ENCODE measurements around the gene PROP1.
"Not testable (repeated sequence)": the region's sequence is repeated elsewhere in the genome, so short reads cannot be mapped to it uniquely, and the experiment has no call there.

Gene PROP1

DNA sequence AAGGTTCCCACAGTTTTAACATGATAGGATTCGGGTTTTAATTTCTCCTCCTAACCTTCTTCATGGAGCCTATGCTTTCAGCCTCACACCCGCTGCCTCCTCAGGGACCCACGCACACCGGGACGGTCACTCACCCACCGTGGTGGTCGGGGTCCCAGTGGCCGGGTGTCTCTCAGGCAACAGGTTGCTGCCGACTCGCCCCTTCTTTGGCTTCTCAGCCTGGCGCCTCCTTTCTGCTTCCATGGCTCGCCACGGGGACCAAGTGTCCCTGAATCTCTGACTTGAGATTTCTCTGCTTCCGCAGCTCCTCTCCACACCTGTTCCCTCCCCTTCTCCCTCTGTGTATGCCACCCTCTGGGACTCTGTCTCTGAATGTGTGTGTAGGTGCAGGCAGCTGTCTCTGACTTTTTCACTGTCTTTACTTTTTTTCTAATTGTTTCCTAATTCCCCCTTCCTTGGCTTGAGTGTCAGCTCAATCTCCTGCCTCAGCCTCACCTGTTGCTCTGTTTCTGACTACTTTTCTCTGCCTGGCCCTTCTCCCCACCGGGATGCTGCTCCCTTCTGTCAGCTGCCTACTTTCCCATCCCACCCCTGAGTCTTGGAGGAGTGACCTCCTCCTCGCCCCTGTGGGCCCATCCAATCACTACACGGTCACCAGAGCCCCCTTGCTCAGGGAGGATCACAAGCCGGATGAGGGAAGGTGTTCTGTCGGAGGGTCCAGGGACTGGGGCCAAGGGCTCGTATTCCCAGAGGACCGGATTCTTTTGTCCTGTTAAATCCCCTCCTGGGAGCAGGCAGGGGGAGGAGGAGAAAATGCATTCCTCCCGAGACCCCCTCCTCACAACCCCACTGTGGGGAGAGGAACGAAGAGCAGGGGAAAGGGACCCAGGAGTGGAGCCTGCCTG lies at the start of gene PROP1:
Gene PROP1, minus strand, starts transcription at position 552 of the 905 bp plus-strand sequence. Its CDS starts 309 bp downstream, at position 243.
- no peak within 1 kb of the TSS for H3K4me2 ChIP-seq (ENCODE audit: low read length)
- H3F3A ChIP-seq (ENCODE audit: control insufficient read depth, insufficient read depth) = no peaks in the 10 kb centered on the region
- TF ChIP-seq, protein P1, sequence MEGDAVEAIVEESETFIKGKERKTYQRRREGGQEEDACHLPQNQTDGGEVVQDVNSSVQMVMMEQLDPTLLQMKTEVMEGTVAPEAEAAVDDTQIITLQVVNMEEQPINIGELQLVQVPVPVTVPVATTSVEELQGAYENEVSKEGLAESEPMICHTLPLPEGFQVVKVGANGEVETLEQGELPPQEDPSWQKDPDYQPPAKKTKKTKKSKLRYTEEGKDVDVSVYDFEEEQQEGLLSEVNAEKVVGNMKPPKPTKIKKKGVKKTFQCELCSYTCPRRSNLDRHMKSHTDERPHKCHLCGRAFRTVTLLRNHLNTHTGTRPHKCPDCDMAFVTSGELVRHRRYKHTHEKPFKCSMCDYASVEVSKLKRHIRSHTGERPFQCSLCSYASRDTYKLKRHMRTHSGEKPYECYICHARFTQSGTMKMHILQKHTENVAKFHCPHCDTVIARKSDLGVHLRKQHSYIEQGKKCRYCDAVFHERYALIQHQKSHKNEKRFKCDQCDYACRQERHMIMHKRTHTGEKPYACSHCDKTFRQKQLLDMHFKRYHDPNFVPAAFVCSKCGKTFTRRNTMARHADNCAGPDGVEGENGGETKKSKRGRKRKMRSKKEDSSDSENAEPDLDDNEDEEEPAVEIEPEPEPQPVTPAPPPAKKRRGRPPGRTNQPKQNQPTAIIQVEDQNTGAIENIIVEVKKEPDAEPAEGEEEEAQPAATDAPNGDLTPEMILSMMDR (IDR thresholded peaks at IDR 0.05; ENCODE audit: low read depth, low read length, poor library complexity, severe bottlenecking) = no peak
- TF ChIP-seq EZH2phosphoT487 (IDR thresholded peaks at IDR 0.05; ENCODE audit: borderline replicate concordance, low read length) = no peak

DNA sequence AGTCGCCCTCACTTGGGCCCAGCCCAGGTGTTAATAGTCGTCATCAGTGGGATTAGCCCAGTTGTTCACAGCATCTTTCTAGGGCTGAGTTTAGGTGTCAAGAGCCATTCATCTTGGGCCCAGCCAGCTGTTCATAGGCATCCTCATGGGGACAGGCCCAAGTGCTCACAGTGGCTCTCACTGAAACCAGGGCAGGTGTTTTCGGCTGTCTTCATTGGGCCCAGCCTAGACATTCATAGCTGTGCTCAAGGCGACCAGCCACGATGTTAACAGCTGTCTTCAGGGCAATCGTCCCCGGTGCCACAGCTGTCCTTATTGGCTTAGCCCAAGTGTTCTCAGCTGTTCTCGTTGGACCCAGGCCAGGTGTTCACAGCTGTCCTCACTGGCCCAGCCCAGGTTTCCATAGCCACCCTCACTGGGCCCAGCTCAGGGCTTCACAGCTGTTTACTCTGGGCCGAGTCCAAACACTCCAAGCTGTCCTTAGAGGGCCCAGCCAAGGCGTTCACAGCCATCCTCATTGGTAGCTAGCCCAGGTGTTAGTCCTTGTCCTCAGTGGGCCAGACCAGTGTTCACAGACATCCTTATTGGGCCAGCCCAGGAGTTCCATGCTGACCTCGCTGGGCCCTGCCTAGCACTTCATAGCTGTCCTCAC lies 23.5 kb upstream of the PROP1 start:
- not testable (repeated sequence) for H3K9me3 ChIP-seq (ENCODE audit: control insufficient read depth, insufficient read depth, low read length); H3K4me1 ChIP-seq (ENCODE audit: control insufficient read depth, low read length); H3K9me2 ChIP-seq (replicated peaks; ENCODE audit: control insufficient read depth, low read length); H3F3A ChIP-seq (ENCODE audit: control insufficient read depth, insufficient read depth); H3K27ac ChIP-seq (ENCODE audit: low read depth, low read length); H3K27me3 ChIP-seq (ENCODE audit: control insufficient read depth, low read length); H3K36me3 ChIP-seq (ENCODE audit: control insufficient read depth, low read length); H3K79me2 ChIP-seq (ENCODE audit: control insufficient read depth, low read length); H4K20me1 ChIP-seq (ENCODE audit: control insufficient read depth, insufficient read depth, low read depth, low read length); H3K4me3 ChIP-seq (ENCODE audit: low read length); H3K4me2 ChIP-seq (ENCODE audit: low read length)

More for the DNA sequence above, at the start of gene PROP1:
- no peaks in the 10 kb centered on the region for H3K9me2 ChIP-seq (replicated peaks; ENCODE audit: control insufficient read depth, low read length)
- peaks cover 33% of the 10 kb centered on the region for H3K27me3 ChIP-seq (ENCODE audit: control insufficient read depth, low read length)
- H4K20me1 ChIP-seq (ENCODE audit: control insufficient read depth, insufficient read depth, low read depth, low read length) = no peaks in the 10 kb centered on the region
- H3K27ac ChIP-seq (ENCODE audit: low read depth, low read length) = no peak within 1 kb of the TSS
- H3K9me3 ChIP-seq (ENCODE audit: control insufficient read depth, insufficient read depth, low read length) = no peaks in the 10 kb centered on the region
- peaks cover 5% of the 10 kb centered on the region; the same call in 1 of the 2 replicates for H3K4me1 ChIP-seq (ENCODE audit: control insufficient read depth, low read length)
- H3K36me3 ChIP-seq (ENCODE audit: control insufficient read depth, low read length) = no peaks in the 10 kb centered on the region
- no peaks in the 10 kb centered on the region for H3K79me2 ChIP-seq (ENCODE audit: control insufficient read depth, low read length)
- no peak within 1 kb of the TSS for H3K4me3 ChIP-seq (ENCODE audit: low read length)

DNA sequence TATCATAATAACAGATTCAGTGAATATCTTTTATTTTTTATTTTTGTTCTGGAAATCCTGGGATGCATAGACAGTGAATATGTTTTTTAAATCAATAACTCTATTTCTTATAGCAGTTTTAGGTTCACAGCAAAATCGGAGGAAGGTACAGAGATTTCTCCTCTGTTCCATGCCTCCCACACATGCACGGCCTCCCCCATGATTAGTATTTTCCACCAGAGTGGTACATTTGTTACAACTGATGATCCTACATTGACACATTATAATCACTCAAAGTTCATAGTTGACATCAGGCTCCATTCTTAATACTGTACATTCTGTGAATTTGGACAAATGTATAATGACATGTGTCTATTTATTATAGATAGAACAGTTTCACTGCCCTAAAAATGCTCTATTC lies 16.7 kb upstream of the PROP1 start:
- not testable (repeated sequence) for H3K36me3 ChIP-seq (ENCODE audit: control insufficient read depth, low read length); H3F3A ChIP-seq (ENCODE audit: control insufficient read depth, insufficient read depth); H3K9me2 ChIP-seq (replicated peaks; ENCODE audit: control insufficient read depth, low read length); H3K4me3 ChIP-seq (ENCODE audit: low read length); H3K79me2 ChIP-seq (ENCODE audit: control insufficient read depth, low read length); H3K27me3 ChIP-seq (ENCODE audit: control insufficient read depth, low read length); H4K20me1 ChIP-seq (ENCODE audit: control insufficient read depth, insufficient read depth, low read depth, low read length); H3K9me3 ChIP-seq (ENCODE audit: control insufficient read depth, insufficient read depth, low read length); H3K4me2 ChIP-seq (ENCODE audit: low read length); H3K4me1 ChIP-seq (ENCODE audit: control insufficient read depth, low read length); H3K27ac ChIP-seq (ENCODE audit: low read depth, low read length)

DNA sequence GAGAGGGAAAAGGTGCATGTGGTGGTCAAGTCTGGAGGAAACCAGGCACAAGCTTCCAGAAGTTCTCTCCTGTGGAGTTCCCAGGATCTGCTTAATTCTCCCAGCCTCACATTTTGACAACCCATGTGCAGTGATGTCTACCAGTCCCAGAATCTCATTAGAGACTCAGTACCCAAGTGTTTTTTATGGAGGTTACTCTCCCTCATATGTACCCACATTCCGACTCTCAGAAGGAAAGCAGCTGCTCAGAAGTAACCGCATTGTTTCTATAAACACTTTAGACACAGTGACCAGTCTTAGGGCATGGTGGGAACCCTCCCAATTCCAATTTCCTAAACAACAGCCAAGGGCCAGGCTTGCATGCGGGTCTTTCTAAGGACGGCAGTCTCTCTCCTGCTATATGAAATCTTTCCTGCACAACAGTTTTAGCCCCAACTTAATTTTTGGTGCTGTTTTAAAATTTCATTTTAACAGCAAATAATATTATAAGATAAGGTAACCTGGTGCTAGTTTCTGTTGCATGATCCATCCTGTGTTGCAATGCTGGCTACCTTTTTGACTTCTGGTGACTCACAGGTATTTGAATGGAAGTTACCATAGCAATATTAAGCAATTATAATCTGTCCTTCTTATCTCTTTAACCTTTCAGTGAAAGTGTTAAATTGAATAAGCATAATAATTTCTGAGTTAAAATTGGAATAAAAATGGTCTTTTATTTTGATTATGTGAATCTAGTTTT lies 15.9 kb upstream of the PROP1 start:
- not testable (repeated sequence) for H3K9me3 ChIP-seq (ENCODE audit: control insufficient read depth, insufficient read depth, low read length); H3K27me3 ChIP-seq (ENCODE audit: control insufficient read depth, low read length); H3K4me2 ChIP-seq (ENCODE audit: low read length); H4K20me1 ChIP-seq (ENCODE audit: control insufficient read depth, insufficient read depth, low read depth, low read length); H3K36me3 ChIP-seq (ENCODE audit: control insufficient read depth, low read length); H3K79me2 ChIP-seq (ENCODE audit: control insufficient read depth, low read length); H3F3A ChIP-seq (ENCODE audit: control insufficient read depth, insufficient read depth); H3K4me1 ChIP-seq (ENCODE audit: control insufficient read depth, low read length); H3K27ac ChIP-seq (ENCODE audit: low read depth, low read length); H3K4me3 ChIP-seq (ENCODE audit: low read length); H3K9me2 ChIP-seq (replicated peaks; ENCODE audit: control insufficient read depth, low read length)

DNA sequence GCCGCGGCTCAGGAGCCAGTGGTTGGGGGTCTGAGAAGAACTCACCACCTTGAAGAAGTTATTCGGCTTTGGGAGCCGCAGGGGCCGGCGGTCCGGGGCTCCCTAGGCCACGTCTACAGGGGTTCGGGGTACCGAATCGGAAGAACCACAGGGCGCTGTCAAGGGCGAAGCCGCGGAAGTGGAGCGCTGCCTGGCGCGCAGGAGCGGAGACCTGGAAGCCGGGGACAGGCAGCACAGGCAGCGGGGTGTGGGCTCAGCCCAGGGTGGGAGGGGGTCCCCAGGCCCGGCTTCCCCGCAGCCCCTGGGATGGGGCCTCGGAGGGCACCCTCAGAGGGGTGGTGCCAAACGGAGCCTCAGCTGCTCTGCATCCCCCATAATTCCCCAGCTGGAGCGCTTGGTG lies 11.2 kb upstream of the PROP1 start:
- H4K20me1 ChIP-seq (ENCODE audit: control insufficient read depth, insufficient read depth, low read depth, low read length); H3K4me2 ChIP-seq (ENCODE audit: low read length); H3K27ac ChIP-seq (ENCODE audit: low read depth, low read length); H3K4me3 ChIP-seq (ENCODE audit: low read length); H3K9me2 ChIP-seq (replicated peaks; ENCODE audit: control insufficient read depth, low read length); H3K27me3 ChIP-seq (ENCODE audit: control insufficient read depth, low read length); H3K9me3 ChIP-seq (ENCODE audit: control insufficient read depth, insufficient read depth, low read length); H3K4me1 ChIP-seq (ENCODE audit: control insufficient read depth, low read length); H3F3A ChIP-seq (ENCODE audit: control insufficient read depth, insufficient read depth); H3K36me3 ChIP-seq (ENCODE audit: control insufficient read depth, low read length); H3K79me2 ChIP-seq (ENCODE audit: control insufficient read depth, low read length): not testable (repeated sequence)

DNA sequence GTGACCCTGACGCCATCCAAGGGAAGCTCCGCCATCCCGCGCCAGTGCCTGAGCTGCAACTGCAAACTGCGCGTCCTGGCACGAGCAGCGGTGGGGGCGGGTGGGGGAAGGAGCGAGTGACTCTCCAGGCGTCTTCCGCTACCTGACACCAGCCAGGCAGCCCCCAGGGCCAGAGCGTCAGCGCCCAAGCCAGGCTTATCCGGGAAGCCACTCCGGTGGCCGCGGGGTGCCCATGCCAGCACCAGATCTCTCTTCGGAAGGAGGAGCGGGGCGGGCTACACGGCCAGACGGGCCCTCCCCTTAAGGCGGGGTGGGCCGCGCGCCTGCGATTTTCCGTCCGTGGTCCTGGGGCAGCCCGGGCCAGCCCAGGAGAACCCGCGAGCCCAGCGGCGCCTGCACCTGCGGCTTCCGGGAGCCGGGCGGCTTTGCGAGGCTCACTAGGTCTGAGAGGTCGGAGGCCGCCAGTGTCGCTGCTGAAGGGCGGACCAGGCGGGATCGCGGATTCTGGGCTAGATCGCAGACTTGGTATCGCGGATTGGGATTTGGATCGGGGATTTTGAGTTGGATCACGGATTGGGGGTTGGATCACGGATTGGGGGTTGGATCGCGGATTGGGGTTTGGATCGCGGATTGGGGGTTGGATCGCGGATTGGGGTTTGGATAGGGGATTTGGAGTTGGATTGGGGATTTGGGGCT lies 10.6 kb upstream of the PROP1 start:
- H3K9me2 ChIP-seq (replicated peaks; ENCODE audit: control insufficient read depth, low read length); H3K9me3 ChIP-seq (ENCODE audit: control insufficient read depth, insufficient read depth, low read length); H3F3A ChIP-seq (ENCODE audit: control insufficient read depth, insufficient read depth); H3K4me3 ChIP-seq (ENCODE audit: low read length); H3K36me3 ChIP-seq (ENCODE audit: control insufficient read depth, low read length); H3K4me1 ChIP-seq (ENCODE audit: control insufficient read depth, low read length); H3K27ac ChIP-seq (ENCODE audit: low read depth, low read length); H3K4me2 ChIP-seq (ENCODE audit: low read length); H4K20me1 ChIP-seq (ENCODE audit: control insufficient read depth, insufficient read depth, low read depth, low read length); H3K27me3 ChIP-seq (ENCODE audit: control insufficient read depth, low read length); H3K79me2 ChIP-seq (ENCODE audit: control insufficient read depth, low read length): not testable (repeated sequence)

Data from DOHH2 (cell line).